DMS79 treated with DMSO at 0.1 percent for 48 hours (cell line): Measurements from ENCODE around the gene NEK4.
"Not testable (repeated sequence)": the region's sequence is repeated elsewhere in the genome, so short reads cannot be mapped to it uniquely, and the experiment has no call there.

ENCODE experiments used
- DNase-seq: peaks from one replicate; lab custom pipeline; 2025; lab: John Stamatoyannopoulos, UW

NEK4 gene

DNA sequence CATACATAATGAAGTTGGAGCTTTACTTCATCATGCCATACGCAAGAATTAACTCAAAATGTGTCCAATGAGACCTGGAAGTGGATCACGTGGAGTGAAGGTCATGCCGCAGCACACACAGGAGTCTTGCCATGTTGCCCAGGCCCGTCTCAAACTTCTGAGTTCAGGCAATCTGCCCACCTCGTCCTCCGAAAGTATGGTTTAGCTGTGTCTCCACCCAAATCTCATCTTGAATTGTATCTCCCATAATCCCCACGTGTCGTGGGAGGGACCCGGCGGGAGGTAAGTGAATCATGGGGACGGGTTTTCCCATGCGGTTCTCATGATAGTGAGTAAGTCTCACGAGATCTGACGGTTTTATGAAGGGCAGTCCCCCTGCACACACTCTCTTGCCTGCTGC lies 39.1 kb downstream of the NEK4 start:
- no peak for DNase-seq

DNA sequence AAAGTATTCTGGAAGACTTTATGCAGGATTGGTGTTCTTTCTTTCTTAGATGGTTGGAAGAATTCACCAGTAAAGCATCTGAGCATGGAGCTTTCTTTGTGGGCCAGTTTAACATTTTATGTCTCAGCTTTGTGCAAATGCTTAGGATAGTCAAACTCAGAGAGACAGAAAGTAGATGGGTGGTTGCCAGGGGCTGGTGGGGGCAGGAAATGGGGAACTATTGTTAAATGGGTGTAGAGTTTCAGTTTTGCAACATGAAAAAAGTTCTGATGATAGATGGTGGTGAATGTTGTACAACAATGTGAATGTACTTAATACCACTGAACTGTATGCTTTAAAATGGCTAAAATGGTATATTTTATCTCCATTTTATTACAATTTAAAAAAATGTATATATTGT lies 40.1 kb downstream of the NEK4 start:
- no peak for DNase-seq

DNA sequence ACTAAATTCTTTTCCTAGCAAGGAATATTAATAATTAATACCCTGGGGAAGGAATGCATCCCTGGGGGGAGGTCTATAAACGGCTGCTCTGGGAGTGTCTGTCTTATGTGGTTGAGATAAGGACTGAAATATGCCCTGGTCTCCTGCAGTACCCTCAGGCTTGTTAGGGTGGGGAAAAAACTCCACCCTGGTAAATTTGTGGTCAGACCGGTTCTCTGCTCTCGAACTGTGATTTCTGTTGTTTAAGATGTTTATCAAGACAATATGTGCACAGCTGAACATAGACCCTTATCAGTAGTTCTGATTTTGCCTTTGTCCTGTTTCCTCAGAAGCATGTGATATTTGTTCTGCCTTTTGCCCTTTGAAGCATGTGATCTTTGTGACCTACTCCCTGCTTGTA lies 42.0 kb downstream of the NEK4 start:
- not testable (repeated sequence) for DNase-seq

DNA sequence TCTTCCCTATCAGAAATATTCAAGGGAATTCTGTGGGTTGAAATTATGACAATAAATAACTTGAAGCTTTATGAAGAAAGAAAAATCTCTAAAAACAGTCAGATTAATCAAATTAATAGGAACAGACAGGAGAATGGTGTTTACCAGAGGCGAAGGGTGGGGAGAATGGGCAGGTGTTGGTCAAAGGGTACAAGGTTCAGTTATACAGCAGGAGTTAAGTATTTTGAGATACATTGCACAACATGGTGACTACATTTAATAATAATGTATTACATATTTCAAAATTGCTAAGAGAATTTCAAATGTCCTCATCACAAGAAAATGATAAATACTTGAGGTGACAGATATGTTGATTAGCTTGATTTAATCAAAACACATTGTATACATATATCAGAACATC lies 46.2 kb downstream of the NEK4 start:
- no peak for DNase-seq

DNA sequence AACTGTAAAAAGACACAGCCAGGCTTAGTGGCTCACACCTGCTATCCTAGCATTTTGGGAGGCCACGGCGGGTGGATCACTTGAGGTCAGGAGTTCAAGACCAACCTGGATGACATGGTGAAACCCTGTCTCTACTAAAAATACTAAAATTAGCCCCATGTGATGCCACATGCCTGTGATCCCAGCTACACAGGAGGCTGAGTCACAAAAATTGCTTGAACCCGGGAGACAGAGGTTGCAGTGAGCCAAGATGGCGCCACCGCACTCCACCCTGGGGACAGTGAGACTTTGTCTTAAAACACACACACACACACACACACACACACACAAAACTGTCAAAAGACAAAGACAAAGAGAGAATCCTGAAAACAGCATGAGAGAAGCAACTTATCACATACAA lies 46.8 kb downstream of the NEK4 start:
- no peak for DNase-seq

DNA sequence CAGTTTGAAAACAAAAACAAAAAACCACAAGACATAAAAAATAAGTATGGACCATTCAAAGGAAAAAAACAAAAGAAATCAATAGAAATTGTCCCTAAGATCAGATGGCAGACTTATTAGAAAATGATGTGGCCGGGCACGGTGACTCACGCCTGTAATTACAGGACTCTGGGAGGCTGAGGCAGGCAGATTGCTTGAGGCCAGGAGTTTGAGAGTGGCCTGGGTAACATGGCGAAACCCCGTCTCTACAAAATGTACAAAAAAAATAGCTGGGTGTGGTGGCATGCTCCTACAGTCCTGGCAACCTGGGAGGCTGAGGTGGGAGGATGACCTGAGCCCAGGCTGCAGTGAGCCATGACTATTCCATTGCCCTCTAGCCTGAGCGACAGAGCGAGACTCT lies 48.2 kb downstream of the NEK4 start:
- no peak for DNase-seq

DNA sequence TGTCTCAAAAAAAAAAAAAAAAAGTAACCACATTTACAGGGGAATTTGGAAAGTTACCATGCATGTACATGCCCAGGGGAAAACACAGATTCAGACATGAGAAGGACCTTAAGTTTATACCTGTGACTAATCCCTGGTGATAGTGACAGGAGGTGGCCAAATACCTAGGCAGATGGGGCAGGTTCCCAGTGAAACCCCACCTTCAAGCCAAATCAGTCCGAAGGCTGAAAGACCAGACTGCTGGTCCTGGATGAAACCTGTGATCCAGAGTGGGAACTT lies 49.1 kb downstream of the NEK4 start:
- no peak for DNase-seq

DNA sequence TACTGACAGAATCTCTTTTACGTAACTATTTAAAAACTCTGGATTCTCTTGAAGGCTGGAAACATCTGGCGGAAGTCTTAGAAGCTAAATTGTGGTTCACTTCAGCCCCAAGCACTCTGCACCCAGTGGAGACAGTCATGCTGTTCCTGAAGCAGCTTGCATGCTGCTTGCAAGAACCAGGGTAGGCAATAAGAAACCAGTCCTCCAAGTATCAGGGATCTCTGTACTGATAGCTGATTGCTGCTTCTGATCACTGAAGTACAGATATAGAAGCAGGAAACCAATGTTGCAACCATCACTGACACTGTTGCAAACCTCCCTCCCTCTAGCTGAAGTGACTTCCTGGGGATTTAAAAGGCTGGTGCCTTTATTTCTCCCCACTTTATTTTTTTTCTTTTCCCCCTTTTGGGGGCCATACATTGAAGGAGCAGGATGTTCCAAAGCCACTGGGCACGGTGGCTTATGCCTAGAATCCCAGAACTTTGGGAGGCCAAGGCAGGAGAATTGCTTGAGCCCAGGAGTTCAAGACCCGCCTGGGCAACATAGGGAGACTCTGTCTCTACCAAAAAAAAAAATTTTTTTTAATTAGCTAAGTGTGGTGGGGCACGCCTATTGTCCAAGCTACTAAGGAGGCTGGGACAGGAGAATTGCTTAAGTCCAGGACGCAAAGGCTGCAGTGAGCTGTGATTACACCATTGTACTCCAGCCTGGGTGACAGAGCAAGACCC lies 49.6 kb downstream of the NEK4 start:
- no peak for DNase-seq

DNA sequence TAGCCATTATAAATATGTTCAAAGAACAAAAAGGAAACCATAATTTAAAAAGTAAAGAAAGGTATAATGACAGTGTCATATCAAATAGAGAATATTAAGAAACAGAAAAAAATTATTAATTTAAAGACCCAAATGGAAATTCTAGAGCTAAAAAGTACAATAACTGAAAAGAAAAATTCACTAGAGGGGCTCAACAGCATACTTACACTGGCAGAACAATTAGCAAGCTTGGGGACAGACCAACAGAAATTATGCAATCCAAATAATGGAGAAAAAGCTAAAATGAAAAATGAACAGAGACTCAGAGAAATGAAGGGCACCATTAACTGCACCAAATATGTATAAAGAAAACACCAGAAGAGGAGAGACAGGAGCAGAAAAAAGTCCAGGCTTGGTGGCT lies 51.1 kb downstream of the NEK4 start:
- no peak for DNase-seq

DNA sequence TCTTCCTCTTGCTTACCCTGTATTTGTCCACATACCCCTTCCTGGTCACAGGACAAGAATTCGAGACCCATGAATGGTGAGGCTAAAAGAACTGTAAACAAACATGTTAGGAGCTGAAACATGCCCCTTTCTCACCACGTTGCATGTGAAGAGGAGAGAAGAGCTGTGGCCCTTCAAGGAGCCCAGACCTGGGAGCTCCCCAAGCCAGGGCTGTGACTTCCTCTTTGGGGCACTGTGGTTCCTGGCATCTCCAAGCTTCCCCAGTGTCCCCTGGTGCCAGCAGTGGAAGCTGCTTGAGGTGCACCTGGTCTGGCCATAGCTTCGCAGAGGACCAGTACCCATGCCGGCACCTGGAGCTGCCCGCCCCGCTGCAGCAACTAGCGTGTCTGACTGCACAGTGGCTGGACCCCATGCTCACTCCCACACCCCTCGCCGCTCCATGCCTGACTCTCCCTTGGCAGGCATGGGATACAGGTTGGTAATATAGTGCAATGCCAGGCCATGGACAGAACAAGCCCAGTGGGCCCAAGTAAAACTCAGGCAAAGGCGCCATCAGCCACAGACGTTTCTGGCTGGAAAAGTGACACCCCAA lies 54.9 kb downstream of the NEK4 start:
- no peak for DNase-seq

DNA sequence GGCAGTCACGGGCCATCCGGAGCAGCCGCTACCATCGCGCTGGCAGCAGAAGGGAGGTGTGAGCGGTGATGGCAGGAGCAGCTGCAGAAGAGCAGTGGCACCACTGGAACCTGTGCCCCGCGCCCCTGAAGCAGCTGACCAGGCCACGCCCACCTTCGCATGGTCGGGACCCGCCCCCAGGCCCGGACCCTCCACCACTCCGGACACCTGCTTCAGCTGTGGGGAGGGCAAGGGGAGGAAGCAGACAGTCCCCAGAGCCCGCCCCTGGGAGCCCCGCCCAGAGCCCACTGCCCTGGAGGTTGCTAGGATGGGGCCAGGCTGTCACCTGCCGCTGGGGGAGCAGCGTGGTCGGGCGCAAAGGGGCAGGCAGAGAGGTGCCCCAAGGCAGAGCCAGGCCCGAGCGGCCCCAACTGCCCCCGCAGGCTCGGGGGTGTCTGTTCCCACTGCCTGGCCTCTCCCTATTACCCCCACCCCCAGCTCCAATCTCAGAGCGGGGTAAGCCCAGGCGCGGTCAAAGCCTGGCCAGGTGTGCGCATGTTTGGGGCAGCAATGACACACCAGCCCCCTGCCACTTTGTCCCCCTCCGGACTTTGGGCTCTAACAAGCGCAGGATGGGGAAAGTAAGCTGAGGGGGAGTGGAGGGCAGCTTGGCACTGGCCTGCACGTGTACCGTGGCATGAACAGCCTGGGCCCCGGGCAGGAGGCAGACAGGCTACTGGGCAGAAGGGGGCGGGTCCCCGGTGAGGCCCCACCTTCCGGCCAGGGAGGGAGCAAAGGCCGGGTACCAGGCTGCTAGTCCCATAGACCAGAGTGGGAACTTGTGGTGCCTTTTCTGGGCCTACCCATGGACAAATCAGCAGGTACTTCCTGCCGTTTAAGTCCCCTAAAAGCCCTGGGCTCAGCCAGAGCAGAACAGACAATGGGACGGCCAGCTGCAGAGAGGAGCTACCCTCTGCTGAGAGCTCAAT lies 56.1 kb downstream of the NEK4 start:
- no peak for DNase-seq

DNA sequence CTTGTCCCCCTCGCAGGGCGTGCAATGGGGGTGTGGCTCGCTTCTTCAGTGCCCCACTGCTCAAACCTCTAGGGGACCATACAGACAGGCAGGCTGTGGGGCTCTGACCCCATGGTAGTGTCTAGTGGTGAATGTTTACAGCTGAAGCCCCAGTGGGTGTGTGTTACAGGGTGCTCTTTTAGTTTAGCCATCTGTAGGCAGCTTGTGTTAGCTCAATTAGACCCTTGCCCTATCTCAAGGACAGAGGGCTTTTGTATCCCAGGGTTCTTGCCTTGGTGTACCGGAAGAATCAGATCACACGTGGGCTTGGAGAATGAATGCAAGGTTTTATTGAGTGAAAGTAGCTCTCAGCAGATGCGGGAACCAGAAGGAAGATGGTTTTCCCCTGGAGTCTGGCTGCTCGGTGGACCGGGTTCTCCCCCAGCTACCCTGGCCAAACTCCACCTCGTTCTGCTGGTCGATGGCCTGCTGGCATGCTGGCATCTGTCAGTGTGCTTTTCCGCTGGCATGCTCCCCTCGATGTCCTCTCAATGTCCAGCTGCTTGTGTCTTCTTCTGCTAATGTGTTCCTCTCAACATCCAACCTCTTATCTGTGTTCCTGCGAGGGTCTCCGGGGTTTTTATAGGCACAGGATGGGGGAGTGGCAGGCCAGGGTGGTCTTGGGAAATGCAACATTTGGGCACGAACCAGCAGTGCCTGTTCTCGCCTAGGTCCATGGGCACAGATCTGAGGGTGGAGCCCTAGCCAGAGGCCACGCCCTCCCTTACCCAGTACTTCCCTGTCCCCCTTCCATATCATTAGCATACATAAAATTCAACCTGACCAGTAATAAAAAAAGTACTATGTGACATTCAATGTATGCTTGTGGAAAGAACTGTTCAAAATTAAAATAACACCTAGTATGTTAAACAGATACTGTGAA lies 58.2 kb downstream of the NEK4 start:
- DNase-seq, result no peak

DNA sequence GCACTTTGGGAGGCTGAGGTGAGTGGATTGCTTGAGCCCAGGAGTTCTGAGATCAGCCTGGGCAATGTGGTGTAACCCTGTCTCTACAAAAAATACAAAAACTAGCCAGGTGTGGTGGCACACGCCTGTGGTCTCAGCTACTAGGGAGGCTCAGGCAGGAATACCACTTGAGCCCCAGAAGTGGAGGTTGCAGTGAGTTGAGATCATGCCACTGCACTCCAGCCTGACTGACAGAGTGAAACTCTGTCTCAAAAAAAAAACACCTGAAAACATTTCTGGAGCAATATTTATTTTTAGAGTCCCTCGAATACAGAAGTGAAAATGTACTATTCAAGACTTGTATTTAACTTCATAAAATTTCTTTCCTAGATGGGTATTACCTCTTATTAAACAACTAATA lies 60.2 kb downstream of the NEK4 start:
- no peak for DNase-seq

DNA sequence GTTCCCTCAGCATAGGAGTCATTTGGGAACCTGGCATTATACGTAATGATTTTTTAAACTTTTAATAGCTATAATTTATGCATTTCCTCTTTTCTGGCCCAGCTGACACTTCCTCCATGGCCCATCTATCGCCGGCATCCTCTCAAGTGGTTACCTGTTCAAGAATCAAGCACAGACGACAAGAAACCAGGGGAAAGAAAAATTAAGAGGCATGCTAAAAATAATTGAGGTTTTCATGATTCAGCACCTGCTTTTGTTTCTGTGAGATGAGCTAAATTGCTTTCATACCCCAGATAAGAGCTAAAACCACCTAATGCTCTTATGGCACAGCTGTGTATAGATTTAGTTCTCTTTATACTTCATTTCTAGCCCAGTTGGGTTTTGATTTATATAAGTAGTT lies 63.2 kb downstream of the NEK4 start:
- DNase-seq, result no peak

DNA sequence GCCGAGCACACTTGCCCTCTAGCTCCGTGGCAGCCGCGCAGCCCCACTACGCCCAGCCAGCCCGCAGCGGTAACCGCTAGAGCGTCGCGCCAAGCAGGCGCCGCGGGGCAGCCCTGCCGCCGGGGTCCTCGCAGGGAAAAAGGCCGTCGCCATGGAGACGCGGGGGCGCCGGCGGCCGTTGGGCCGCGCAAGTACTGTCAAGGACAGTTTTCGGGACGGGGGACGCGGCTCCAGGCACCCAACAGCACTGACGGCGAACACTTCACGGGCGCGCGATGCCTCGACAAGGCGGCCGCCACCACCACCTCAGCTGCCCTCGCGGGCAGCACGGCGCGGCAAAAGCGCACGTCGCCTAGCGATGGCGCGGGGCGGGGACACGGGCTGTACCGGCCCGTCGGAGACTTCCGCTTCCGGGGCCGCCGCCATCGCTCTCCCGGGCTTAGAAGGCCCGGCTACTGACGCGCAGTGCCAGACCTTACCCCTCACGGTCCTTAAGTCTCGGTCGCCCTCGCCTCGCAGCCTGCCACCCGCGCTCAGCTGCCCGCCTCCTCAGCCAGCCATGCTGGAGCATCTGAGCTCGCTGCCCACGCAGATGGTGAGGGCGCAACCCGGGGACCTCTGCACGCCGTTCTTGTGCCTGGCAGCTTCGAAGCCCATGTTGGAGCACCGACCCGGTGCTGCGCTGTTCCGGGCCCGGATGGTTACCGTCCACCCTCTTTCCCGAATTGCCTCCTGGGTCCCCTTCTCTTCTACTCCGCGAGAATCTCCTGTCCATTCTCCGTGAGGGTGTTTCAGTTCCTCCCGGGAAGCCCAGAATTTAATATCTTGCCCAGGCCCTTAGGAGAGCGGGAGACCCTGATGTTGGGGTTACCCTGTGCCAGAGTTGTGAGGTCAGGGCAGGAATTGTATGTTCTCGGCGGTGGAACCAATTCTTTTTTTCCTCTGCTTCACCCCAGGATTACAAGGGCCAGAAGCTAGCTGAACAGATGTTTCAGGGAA lies 64.8 kb downstream of the NEK4 start, which contains the start of the genes GLT8D1 and SPCS1:
Gene GLT8D1 (minus strand): TSS at position 104 of the 999 bp plus-strand sequence. CDS start 5,331 bp downstream, outside the sequence.
Gene SPCS1 (plus strand): TSS at position 419 of the 999 bp plus-strand sequence. CDS start 141 bp downstream, at position 560.
- peak; percentile 56 for DNase-seq

DNA sequence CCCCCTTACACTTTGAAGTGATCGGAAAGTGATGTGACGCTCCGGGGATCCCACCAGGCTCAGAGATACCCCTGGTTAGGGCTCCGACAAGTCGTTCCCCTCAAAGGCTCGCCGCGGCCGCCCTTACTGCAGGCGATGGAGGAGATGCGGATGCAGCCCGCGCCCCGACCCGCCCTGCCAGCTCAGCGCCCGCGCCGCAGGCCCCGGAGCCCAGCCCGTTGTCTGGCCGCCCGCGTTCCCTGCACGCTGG lies 65.4 kb downstream of the NEK4 start:
- DNase-seq, result no peak

DNA sequence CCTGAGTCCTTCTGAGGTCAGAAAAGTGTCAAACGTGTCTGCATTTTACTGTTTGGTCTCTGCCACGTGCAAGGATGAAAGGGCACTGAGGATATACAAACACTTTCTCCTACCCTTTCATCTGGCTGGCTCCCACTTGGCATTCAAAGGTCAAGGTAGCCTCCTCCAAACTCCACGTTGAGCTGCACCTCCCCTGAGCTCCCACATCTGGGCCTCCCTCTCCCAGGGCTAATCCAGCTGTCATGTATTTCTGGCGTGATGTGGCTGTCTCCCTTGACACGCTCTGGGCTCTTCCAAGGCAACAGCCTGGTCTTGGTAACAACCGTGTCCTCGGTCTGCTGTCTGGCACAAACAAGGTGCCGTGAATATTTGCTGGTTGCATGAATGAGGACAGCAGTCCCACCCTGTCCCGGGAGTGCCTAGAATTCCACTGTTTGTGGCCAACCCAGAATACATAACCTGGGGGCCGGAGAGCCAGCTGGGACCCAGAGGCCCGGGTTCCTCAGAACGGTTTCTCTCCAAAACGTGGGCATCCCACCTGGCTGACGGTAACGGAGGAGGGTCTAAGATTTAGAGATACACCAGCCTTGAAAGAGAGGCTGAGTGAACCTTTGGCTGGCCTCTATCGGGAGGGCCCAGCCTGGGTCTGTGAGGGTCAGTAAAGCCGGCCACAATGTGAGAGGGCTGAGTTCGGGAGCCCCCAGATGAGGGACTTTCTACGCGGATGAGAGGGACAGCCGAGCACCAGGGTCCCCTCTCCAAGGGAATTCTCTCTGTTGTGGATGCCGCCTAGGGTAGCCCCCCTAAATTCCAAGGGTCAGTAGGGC lies 65.9 kb downstream of the NEK4 start:
- no peak for DNase-seq

DNA sequence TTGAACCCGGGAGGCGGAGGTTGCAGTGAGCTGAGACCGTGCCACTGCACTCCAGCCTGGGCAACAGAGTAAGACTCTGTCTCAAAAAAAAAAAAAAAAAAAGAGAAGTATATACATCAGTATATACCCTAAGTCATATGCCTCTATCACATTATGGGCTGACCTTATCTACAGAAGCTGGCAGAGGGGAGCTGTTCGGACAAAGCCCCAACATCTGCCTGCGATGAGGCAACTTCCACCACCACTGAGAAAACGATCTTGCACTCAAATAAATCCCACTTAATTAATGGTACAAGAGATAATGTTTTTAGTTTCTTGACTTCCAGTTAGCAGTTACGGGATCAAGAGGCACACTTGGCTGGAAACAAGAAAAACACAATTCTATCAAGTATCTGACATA lies 67.4 kb downstream of the NEK4 start:
- no peak for DNase-seq

DNA sequence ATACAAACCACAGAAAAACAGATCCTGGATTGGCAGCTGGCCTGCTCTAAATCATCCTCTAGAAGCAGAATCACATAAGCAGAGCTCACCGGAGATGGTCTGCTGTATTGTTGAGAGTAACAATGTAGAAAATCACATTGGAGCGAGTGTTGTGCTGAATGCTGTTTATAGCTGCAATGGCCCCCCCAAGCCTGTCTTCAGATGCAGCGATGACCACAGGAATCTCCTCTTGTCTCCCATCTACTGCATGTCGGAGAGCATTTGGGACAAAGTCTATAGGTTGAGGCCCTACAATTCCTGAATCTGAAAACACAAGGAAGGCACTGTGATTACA lies 73.1 kb downstream of the NEK4 start:
- no peak for DNase-seq
